ENCODE results near the gene SUN1. TPM values are rescaled to one million over a fixed set of nuclear protein-coding genes. Genes with fewer than 3 reads are reported as not detected.

The SUN1 gene
- total RNA-seq, 1 experiment from 2014 or later: 181 TPM

GRCh38 chr7:903921-904755 is 71.9 kb downstream of the SUN1 start:
- DNase-seq (ENCODE audit: low read depth, low spot score) (no peak), ATAC-seq (no peak)
- Histone ChIP-seq H3K4me1 (ENCODE audit: control insufficient read depth in 1 of 2, insufficient read depth in 2 of 2, low read length in 2 of 2) (peaks cover 7 to 9% of the 10 kb centered on the region in 2 experiments), H3K4me3 (replicated peaks in 1 of 2; ENCODE audit: low read depth in 1 of 2, low read length in 2 of 2) (no peak overlapping the region), H3K27ac (ENCODE audit: low read depth, low read length) (no peak overlapping the region), H3K9me3 (ENCODE audit: control insufficient read depth in 1 of 2, insufficient read depth in 1 of 2, low read depth in 1 of 2, low read length in 2 of 2) (no peaks in the 10 kb centered on the region), H3K36me3 (ENCODE audit: control insufficient read depth in 1 of 2, insufficient read depth in 2 of 2, low read length in 2 of 2) (no peaks in the 10 kb centered on the region), H3K9me2 (ENCODE audit: insufficient read depth) (no peaks in the 10 kb centered on the region), H3K27me3 (ENCODE audit: insufficient read depth, low read length) (0 out of 2 replicates have a peak, but pooled peaks cover 2% of the 10 kb centered on the region), H4K20me1 (ENCODE audit: insufficient read depth) (no peaks in the 10 kb centered on the region), H3K79me2 (ENCODE audit: insufficient read depth, low read length) (no peaks in the 10 kb centered on the region), H3K4me2 (ENCODE audit: low read length) (no peak overlapping the region), H3K9ac (ENCODE audit: low read length) (no peak overlapping the region), H2AFZ (ENCODE audit: low read depth, low read length, poor library complexity, severe bottlenecking) (no peak overlapping the region)
- TF ChIP-seq CTCF (IDR thresholded peaks at IDR 0.05 in 2 of 3, conservative IDR thresholded peaks at IDR 0.05 in 1 of 3; ENCODE audit: borderline replicate concordance in 1 of 3, insufficient read depth in 1 of 3, low read depth in 2 of 3, low read length in 2 of 3) (no peak), CBX3 (IDR thresholded peaks at IDR 0.05; ENCODE audit: low read depth) (no peak), ZBTB33 (IDR thresholded peaks at IDR 0.05; ENCODE audit: extremely low read depth, insufficient replicate concordance, low read length) (no peak), ZFX (IDR thresholded peaks at IDR 0.05) (no peak), TCF7L2 (IDR thresholded peaks at IDR 0.05; ENCODE audit: borderline replicate concordance, extremely low read depth, insufficient read depth, insufficient read length) (no peak), EGR1 (IDR thresholded peaks at IDR 0.05; ENCODE audit: low read depth) (no peak), REST (IDR thresholded peaks at IDR 0.05; ENCODE audit: low read depth) (no peak), EZH2phosphoT487 (IDR thresholded peaks at IDR 0.05; ENCODE audit: borderline replicate concordance) (no peak), FOSL1 (IDR thresholded peaks at IDR 0.05; ENCODE audit: low read depth) (no peak), SRF (IDR thresholded peaks at IDR 0.05; ENCODE audit: low read depth) (no peak), SP1 (IDR thresholded peaks at IDR 0.05; ENCODE audit: low read depth) (no peak), ATF3 (IDR thresholded peaks at IDR 0.05) (no peak), MAX (IDR thresholded peaks at IDR 0.05) (no peak), POLR2AphosphoS5 (IDR thresholded peaks at IDR 0.05; ENCODE audit: low read depth, low read length) (no peak), SIN3A (IDR thresholded peaks at IDR 0.05; ENCODE audit: low read depth) (no peak), ZNF274 (IDR thresholded peaks at IDR 0.05; ENCODE audit: low read depth, low read length) (no peak), EZH2 (IDR thresholded peaks at IDR 0.05) (no peak), ELF1 (IDR thresholded peaks at IDR 0.05; ENCODE audit: borderline replicate concordance, low read depth) (no peak), CEBPB (IDR thresholded peaks at IDR 0.05; ENCODE audit: low read depth) (no peak)
- ChIA-PET RAD21 (ENCODE audit: low non-redundant PET in 1 of 2, low total read pairs in 2 of 2, uncharacterized antibody in 2 of 2, unreplicated experiment in 2 of 2) (no interaction called here), POLR2A (no interaction called here), CTCF (no interaction called here)
- no TSS peak for BruUV-seq (replicated peaks)
- intact Hi-C loops (cut with micrococcal nuclease): loop anchor here (10.0 kb wide), 1 partner anchor 161 kb away; no protein-coding TSS in a partner anchor
